Kidney glomerular epithelial cell (primary cell): ENCODE measurements around the gene ANO6.

Experiments
- DNase-seq: peaks from one replicate; lab custom pipeline; 2025; lab: John Stamatoyannopoulos, UW

ANO6 gene

DNA sequence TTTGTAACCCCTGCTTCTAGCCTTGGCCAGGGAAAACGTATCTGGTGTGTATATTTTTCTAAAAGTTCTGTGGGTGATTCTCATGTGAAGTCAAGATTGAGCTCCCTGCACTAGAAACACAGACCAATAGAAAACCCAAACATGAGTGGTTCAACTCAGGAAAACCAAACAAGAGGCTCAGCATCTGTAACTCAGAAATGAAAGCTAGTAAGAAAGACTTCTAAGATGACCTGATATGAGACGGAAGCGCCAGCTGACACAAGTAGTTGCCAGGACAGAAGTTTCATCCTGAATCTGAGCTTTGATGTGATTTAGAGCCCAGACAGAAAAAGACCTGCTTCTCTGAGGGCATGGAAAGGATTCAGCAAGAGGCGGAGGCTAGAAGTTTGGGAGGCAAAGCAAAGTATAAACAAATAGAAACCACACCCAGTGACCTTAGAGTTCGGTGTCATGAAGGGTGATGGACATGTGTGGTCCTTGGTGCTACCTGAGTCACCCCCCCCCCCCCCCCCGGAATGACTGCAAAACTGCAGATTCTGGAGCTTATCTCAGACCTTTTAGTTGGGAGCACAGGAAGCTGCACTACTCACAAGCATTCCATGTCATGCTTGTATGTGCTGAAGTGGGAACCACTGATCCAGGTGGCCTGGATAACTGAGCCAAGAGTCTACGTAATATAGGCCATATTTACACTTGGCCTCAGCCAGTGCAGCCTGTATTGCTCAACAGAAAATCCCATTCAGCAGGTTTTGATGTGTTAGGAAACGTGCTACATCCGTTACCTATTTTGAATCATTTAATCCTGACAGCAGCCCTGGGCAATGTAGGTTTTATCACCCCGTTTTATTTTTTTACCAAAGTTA is 191.3 kb downstream of the ANO6 start:
- no peak for DNase-seq

DNA sequence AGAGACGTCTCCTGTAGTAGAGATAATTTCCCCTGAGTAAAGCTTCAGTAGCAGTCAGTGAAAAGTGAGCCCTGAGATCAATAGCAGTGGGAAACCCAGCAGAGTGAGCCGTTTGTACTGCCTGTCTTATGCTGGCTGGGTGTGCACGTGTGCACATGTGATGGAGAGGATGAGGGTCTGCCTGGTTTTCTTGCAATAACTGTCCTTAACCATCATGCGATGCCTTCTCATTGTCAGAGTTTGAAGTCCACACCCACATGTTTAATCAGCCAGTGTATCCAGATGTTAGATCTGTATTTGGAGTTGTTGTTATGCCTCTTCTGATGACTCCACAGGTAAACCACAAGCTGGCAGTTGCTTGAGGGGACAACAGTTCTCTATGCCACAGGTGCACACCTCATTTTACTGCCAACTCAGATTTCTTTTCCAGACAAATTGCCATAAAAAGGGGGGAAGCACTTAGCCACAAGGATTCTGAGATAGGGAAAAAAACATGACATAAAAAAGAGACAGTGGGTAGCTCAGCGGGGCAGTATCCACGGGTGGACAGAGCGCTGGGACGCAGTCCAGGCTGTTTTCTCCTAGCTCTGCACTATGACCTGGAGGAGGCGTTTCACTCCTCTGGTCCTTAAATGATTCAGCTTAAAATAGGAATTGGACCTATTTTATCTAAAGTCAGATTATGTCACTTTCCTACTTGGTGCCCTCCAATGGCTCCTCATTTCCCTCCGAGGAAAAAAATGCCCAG is 192.3 kb downstream of the ANO6 start:
- DNase-seq, result no peak

DNA sequence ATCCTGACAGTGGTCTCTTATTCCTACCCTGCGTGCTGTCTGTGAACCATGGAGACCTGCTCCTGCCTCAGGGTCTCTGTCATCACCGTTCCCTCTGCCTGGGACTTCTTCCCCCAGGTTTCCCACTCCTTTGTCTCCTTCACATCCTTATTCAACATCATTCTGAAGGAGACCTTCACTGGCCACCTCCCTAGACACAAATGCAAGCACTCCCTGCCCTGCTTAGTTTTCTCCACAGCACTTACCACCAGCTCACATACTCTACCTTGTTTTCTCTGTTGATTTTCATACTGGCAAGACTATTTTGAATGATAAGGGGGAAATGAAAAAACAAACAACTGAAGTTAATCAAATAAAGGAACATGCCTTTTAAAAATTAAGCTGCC is 192.8 kb downstream of the ANO6 start:
- no peak for DNase-seq

DNA sequence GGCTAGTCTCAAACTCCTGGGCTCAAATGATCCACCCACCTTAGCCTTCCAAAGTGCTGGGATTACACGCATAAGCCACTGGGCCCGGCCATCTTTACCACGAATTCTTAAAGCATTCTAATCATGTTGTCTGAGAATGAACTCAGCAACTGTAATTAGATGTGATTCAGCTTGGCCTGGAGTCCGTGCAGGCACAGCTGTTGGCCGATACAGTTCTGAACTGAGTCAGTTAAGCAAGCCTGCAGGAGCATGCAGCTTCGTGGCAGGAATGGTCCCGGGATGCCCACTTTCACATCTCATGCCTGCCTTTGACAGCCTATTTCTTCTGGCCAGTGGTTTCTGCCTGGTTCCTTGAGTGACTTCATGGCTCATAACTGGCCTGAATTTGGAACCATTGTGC is 194.1 kb downstream of the ANO6 start:
- DNase-seq, result no peak

DNA sequence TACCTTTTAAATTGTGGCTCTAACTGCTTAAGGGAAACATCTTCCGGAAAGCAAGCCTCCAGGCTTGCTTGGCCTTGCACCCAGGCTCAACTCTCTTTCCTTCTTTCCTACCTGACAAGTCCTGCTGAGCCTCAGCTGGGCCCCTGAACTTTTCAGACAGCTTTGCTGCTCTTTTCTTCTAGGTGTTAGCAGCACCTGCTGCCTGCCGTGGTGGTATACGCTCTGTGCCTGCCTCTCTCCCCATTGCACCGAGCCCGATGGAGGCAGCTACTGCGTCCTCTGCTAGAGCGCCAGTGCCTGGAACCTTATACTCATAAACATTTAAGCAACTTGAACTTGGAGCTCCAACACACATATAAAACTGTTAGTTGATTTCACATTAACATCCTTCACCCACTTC is 195.7 kb downstream of the ANO6 start:
- DNase-seq, result no peak

DNA sequence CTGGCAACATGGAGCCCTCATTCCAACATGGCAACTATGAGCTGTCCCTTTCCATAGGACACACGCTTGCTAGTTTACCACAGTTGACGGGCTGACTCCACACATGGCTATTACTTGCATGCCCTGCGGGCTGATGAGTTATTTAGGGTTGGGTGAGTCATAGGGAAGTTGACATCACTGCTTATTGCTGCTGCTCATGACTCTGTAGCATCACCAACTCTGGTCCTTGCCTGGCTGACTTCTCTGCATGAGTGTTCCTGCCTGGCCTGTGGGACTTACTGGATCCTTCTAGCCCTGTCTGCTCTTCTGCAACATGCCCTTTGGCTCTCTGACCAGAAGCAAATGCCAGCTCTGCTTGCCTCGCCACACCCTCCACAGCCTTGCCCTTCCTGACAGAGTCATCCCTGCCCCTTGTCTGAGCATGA is 199.5 kb downstream of the ANO6 start:
- peak; percentile 96 for DNase-seq

DNA sequence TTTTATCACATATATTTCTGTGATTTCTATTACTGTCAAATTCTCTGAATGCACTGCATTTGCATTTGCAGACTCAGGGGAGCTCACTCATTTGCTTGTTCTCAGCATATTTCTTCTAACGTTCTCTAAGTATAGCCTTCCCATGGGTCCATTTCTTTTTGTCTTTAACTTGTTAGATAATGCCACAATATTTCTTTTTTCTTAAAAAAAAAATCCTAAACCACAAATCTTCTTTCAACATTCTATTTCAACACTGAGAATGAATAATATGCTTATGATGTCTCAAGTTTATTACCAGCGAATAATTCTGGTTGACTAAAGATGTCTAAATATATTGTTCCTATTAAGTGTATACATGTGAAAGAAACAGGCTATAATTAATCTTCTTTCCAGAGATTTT is 200.2 kb downstream of the ANO6 start:
- DNase-seq, result no peak

DNA sequence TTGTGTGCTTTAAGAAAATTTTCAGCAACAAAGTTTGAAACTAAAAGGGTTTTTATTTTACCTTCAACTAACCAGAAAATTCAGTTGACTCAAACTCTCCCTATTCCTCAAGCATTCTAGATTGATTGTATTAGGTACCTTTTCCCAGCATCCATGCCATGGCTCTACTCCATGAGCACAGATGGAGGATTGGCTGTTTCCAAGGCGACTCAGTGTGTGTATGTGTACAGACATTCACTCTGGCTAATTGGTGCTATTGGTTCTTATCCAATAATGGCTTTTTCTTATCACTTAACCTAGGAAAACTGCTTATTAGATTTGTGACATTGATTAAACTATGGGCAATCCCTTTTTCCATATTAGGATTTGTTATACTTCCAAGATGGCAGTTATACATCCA is 202.6 kb downstream of the ANO6 start:
- no peak for DNase-seq

DNA sequence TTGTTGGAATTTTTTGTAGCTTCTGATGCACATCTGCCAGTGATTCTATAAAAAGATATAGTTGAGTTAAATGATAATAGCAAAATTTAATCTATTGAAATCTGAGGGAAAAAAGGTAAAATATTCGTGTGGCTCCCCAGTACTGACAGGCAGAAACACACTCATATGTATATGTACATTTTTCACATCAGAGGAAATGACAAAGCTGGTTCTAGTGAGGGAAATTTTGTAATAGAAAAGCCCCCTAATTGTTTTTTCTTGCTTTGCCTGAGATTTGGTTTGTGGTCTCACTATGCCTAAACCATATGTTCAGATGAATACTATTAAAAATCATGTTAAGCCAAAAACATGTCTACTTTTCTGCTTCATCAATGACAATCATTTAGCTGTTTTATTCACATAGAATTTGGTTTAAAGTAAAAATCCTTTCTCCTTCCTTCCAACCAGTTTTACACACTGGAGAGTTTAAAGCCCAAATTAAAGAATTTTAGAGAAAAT is 203.5 kb downstream of the ANO6 start:
- no peak for DNase-seq

DNA sequence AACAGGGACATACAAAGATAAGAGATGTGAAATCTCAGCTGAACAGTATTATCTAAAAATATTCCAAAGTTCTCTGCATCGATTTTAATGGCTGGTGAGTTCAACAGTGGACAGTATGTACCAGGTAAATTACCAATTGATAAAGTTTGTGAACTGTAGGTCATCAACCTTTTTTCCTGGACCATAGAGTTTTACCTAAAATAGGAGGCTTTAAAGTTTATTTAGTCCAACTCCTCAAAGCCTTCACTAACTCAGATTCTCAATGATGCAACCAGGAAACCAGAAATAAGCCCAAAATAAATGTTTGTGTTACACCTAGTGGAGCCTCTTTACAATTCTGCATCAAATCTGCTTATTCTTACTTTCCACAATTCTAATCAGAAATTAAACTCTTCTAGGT is 205.8 kb downstream of the ANO6 start:
- DNase-seq, result no peak

DNA sequence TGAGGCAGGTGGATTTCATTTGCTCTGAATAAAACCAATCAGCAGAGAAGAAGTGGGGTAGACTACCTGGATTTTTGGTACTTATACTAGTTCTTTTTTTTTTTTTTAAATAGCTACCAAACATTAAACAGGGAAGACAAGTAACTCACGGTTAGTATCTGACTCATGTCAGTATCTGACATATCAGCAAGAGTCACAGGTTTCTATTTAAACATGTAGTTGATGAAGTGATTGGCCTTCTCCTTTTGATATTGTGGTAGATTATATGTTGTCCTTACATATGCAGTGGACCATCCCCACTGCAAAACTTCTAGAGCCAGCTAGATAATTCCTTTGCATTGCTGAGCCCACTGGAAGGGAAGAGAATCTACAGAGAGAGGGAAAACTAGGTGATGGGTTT is 208.0 kb downstream of the ANO6 start:
- DNase-seq, result no peak

DNA sequence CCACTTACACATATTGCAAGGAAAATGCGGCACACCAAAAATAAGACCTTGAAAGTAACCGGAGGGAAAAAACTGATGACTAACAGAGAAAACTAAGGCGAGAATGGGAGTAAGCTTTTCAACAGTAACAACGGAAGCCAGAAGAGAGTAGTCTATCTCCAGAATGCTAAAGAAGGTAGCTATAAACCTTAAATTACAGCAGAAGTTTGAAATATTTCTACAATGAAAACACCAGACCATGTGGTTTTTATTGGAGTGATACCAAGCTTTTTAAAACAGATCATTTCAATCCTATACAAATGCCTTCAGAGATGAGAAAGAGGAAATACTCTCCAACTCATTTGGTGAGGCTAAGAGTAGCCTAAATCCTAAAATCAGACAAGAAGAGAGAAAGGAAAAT is 209.5 kb downstream of the ANO6 start:
- no peak for DNase-seq

DNA sequence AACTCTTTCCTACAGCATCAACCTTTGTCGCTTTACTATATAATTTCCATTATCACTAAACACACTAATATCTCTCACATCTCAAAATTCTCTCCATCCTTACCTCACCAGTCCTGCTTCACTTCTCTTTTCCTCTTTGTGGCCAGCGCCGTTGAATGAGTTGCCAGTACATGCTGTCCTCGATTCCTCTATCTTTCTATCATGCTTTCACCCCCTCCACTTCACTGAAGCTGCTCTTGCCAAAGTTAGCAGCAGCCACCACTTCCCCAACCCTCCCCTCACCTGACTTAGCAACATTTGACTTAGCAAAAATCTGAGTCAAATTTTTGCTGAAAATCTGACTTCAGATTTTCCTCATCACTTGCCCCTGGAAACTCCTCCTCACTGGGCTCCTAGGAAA is 210.4 kb downstream of the ANO6 start:
- no peak for DNase-seq

DNA sequence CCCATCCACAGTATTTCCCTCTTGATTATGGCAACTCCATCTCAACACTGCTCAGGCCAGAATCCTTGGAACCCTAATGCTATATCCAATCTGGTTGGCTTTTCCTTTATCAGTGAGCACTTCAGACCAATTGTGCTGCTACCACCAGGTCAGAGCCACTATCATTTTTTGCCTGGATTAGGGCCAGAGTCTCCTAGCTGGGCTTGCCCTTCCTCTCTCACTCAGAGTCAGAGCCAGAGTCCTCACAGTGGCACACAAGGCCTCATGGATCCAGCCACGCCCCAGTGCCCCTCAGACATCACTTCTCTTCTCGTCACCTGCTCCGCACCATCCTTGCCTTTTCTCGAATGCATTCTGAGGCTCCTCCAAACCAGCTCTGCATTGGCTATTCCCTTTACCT is 211.1 kb downstream of the ANO6 start:
- DNase-seq, result no peak

DNA sequence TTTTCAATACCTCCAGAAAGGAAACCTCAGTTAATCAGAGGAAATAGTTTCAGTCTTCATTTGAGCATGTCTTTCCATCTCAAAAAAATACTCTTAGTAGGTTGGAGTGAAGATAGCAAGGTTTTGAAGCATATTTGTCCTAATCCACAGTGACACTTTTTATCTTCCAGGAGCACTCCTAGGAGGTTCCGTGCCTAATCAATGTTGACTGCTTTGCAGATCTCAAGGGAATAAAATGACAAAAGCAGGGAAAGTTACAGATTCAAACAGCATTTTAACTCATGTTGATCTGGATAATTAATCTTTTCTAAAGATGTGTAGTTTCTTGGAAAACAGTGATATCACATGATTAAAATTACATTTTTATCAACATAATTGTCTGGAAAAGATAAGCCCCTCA is 213.9 kb downstream of the ANO6 start:
- DNase-seq, result no peak

DNA sequence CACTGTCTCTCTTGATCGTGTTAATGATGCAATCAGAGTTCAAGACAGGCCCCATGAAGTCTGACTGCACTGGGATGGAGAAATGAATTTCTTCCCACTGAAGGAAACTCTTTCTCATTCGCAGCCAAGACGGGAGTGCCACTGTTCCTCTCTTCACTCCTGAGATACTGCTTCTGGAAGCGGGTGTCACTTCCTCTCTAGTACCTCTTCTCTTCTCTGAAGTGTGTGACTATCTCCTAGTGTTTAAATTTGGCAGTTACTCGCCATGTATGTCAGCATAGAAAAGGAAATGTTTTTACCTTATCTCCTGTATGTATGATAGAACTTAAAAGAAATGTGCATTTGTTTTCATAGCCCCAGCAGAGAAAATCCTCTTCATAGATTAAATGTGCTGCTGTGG is 215.2 kb downstream of the ANO6 start:
- DNase-seq, result no peak

DNA sequence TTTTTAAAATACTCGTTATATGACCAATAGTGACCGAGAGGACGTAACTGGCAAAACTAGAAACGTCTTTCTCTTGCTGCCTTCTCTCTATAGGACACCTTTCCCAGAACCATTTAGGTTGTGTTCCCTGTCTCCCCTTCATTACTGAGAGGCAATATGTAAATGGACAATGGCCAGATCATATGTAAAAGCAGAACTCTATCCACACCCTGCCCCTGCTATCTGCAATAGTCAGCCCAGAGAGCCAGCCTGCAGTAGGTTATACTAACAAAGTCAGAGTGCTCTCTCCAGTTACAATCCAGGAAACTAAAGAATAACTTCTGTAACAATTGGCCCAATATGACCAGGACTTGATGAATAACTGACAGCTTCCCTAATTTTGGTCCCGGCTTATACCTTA is 216.8 kb downstream of the ANO6 start:
- no peak for DNase-seq

DNA sequence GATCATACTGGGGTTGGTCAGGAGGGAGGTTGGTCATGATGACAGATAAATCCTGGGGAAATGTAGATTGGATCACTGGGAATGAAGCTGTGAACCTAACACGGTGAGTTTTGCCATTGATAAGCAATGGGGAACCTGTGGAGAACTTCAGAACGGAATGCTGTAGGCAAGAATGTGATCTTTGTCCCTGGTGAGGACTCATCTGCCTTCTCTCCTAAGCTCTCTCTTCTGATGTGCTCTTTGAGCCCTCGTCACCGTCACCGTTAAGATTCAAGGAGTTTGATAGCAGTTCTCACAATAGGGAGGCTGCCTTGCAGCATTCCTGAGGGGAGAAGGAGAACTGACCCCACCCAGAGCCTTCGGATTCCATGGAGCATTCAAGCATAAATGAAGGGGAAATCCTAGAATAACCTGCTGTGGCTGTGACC is 217.6 kb downstream of the ANO6 start:
- peak; percentile 32 for DNase-seq

DNA sequence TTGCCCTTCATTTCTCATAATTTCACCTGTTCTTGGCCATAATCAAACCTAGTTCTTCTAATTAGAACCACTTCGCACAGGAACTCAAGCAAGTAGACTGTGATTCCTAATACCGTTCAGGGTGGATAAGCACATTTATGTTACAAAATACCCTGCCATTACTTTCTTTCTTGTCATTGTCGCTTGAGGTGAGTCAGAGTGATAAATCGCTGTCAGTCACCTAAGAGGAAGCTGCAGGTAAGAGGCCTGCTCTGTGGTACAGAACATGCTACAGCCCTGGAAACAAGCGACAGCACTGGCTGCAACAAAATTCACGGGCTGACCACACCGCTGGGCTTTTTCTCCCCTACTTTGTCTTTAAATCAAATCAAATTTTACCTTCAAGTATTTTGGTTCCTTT is 218.2 kb downstream of the ANO6 start:
- DNase-seq, result no peak

DNA sequence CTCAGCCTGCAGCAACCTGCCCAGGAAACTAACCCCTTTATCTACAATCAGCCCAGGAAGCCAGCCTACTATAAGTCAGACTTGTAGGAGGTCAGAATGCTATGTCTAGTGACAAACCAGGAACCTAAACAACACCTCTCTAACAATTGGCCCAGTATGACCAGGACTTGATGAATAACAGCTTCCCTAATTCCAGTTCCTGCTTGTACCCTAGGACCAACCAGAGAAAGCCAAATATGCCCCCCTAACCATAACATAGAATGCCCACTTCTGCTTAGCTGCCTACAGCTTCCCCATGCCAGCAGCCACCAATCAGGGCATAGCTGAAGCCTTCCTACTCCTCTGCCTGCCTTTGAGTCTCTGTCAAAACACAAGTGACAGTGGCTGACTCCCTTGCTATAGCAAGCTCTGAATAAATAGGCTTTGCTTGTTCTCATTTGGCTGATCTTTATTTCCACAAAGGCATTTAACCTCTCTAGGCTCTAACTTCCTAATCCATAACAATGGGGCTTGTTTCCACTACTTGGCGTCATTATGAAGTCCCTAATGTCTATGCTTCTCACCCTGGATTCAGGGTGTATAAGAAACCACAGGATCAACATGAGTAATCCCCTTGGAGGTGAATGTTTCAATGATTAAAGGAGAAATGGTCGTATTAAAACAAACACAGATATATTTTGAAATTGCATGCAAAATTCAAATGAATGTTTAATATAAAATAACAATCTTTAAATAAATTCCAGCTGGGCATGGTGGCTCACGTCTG is 220.2 kb downstream of the ANO6 start:
- no peak for DNase-seq

DNA sequence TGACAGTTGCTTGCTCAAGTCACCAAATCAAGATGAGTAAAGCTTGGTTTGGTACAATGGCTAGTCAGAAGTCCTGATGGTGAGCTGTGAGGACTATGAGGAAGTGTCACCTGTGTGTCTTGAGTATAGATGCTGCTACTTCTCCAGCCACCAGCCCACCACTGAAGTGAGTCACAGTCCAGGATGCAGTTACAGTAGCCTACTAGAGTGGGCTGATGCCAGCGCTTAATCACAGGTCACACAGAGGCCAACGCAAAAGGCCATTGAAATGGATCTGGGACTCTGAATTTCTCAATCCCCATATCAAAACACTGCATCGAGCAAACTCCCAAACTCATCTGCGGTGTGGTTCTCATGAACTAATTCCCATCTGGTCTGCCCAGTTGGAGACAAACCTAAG is 223.1 kb downstream of the ANO6 start:
- DNase-seq, result no peak

DNA sequence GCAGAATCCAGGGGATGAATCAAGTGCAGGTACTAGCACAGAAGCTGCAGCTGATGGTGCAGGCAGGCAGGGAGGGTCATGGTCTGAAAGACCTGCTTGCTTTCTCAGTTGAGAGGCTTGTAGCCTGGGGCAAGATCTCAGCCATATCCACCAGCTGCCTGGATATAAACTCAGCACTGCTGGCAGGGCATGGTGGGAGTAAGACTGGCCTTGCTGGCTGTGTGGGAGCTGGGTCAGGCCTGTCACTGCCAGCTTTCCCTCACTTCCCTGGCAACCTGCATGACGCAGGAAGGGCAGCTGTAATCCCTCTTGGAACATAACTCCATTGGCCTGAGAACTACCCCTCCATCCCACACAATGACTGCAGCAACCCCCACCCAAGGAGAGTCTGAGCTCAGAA is 230.1 kb downstream of the ANO6 start:
- DNase-seq, result no peak

DNA sequence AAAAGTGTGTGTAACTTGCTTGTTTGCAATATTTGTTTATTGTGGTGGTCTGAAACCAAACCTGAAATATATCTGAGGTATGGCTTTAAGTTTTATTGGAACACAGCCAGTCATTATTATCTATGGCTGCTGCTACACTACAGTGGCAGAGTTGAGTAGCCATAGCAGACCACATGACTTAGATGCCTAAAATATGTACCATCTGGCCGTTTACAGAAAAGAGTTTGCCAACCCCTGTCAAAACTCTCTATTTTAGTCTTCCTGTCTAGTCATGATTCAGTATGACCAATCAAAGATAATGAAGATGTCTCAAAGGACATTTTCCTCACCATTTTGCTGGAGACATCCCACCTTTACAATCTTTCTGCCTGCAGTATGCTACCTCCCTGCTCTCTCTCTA is 242.3 kb downstream of the ANO6 start:
- no peak for DNase-seq
